NT2/D1 (cell line): ENCODE results near the gene ITSN2.

ENCODE experiments used
- YY1 ChIP-seq: IDR thresholded peaks from 2 replicates; pipeline ENCODE4 v1.6.1; 2011; ENCODE audit not compliant: insufficient read length, insufficient read depth
- ZNF274 ChIP-seq: IDR thresholded peaks from 2 replicates; pipeline ENCODE4 v1.6.1; 2011; ENCODE audit warnings: mild to moderate bottlenecking, low read depth, low read length

DNA sequence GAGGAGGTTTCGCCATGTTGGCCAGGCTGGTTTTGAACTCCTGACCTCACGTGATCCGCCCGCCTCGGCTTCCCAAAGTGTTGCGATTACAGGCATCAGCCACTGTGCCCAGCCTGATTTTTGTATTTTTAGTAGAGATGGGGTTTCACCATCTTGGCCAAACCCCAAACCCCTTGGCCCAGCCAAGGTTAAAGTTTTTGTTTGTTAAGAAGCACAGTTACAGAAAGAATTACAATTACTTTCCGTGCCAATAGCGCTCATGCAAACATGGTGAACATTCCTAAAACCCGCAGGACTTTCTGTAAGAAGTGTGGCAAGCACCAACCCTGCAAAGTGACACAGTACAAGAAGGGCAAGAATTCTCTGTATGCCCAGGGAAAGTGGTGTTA lies 26.1 kb downstream of the ITSN2 start:
- TF ChIP-seq ZNF274 (no peak), YY1 (no peak)
